AG20443 (cell line): ENCODE results near the gene ZSCAN9.

Experiments used
- DNase-seq: peaks from one replicate; pipeline ENCODE4 v3.0.0; 2012; ENCODE audit warnings: low spot score, mixed read lengths

Gene ZSCAN9

GRCh38 chr6:28220257-28221133 lies 4.6 kb upstream of the ZSCAN9 start:
- DNase-seq = no peak

- DNase-seq = no peak
These were observed 682 bp upstream of the ZSCAN9 start for GRCh38 chr6:28224131-28225055.

GRCh38 chr6:28226460-28226859 lies 1.4 kb downstream of the ZSCAN9 start:
- no peak for DNase-seq

- no peak for DNase-seq
These were observed 7.7 kb downstream of the ZSCAN9 start for GRCh38 chr6:28232785-28233184.

GRCh38 chr6:28235912-28236452 lies 10.9 kb downstream of the ZSCAN9 start:
- no peak for DNase-seq

GRCh38 chr6:28239636-28240035 lies 14.6 kb downstream of the ZSCAN9 start:
- DNase-seq = no peak

- DNase-seq = no peak
These were observed 15.4 kb downstream of the ZSCAN9 start for GRCh38 chr6:28240471-28240870.

- no peak for DNase-seq
These were observed 18.9 kb downstream of the ZSCAN9 start for GRCh38 chr6:28243946-28244345.

GRCh38 chr6:28245206-28245941 lies 20.3 kb downstream of the ZSCAN9 start:
- DNase-seq = no peak

- DNase-seq = no peak
These were observed 23.8 kb downstream of the ZSCAN9 start for GRCh38 chr6:28248916-28249315.

GRCh38 chr6:28250747-28251146 lies 25.7 kb downstream of the ZSCAN9 start:
- DNase-seq = no peak

GRCh38 chr6:28251661-28252008 lies 26.6 kb downstream of the ZSCAN9 start:
- peak; percentile 40 for DNase-seq

GRCh38 chr6:28252009-28252975 lies 27.2 kb downstream of the ZSCAN9 start, which contains the start of gene ZKSCAN4:
ZKSCAN4 (minus strand) TSS chr6:28252269; CDS start chr6:28251980, 289 bp downstream.
- peak; percentile 92 for DNase-seq

- no peak for DNase-seq
These were observed 29.0 kb downstream of the ZSCAN9 start for GRCh38 chr6:28254121-28254519.

GRCh38 chr6:28257042-28257441 lies 32.0 kb downstream of the ZSCAN9 start:
- no peak for DNase-seq

- DNase-seq = peak; percentile 92
These were observed 34.1 kb downstream of the ZSCAN9 start, which contains the start of gene NKAPL for GRCh38 chr6:28258877-28259777. NKAPL (plus strand) TSS chr6:28259297; CDS start chr6:28259372, 75 bp downstream.

- DNase-seq = no peak
These were observed 38.8 kb downstream of the ZSCAN9 start for GRCh38 chr6:28263922-28264321.

- no peak for DNase-seq
These were observed 39.8 kb downstream of the ZSCAN9 start for GRCh38 chr6:28264834-28265401.

- no peak for DNase-seq
These were observed 41.5 kb downstream of the ZSCAN9 start for GRCh38 chr6:28266563-28266961.
